COLO668 (cell line): Measurements from ENCODE around the gene USP3.

Source experiments
- DNase-seq: peaks from one replicate; lab custom pipeline; 2025; ENCODE audit not compliant: unreplicated experiment; lab: John Stamatoyannopoulos, UW

USP3 gene

GRCh38 chr15:63582718-63583426 lies 78.5 kb downstream of the USP3 start:
- no peak for DNase-seq

- DNase-seq = no peak
These were observed 82.4 kb downstream of the USP3 start for GRCh38 chr15:63586790-63587189.

- DNase-seq = no peak
These were observed 83.1 kb downstream of the USP3 start for GRCh38 chr15:63587527-63587926.

GRCh38 chr15:63588826-63589225 lies 84.4 kb downstream of the USP3 start:
- DNase-seq = no peak

GRCh38 chr15:63593705-63594671 lies 89.6 kb downstream of the USP3 start:
- no peak for DNase-seq

- no peak for DNase-seq
These were observed 90.7 kb downstream of the USP3 start for GRCh38 chr15:63595065-63595464.

- no peak for DNase-seq
These were observed 91.3 kb downstream of the USP3 start for GRCh38 chr15:63595688-63596087.

- no peak for DNase-seq
These were observed 92.3 kb downstream of the USP3 start for GRCh38 chr15:63596676-63597037.

GRCh38 chr15:63597038-63597790 lies 92.8 kb downstream of the USP3 start, which contains the start of gene FBXL22:
Gene FBXL22 (plus strand): TSS chr15:63597387. CDS start chr15:63597393, 6 bp downstream.
- peak; percentile 85 for DNase-seq

GRCh38 chr15:63597821-63598220 lies 93.4 kb downstream of the USP3 start:
- no peak for DNase-seq

- DNase-seq = no peak
These were observed 94.3 kb downstream of the USP3 start for GRCh38 chr15:63598473-63599400.

GRCh38 chr15:63599401-63600000 lies 95.1 kb downstream of the USP3 start:
- DNase-seq = peak; percentile 75

GRCh38 chr15:63600001-63600615 lies 95.7 kb downstream of the USP3 start:
- DNase-seq = peak; percentile 49

- peak; percentile 98 for DNase-seq
These were observed 96.2 kb downstream of the USP3 start for GRCh38 chr15:63600616-63601025.

- DNase-seq = peak; percentile 65
These were observed 96.8 kb downstream of the USP3 start for GRCh38 chr15:63601026-63601703.

GRCh38 chr15:63601704-63602185 lies 97.4 kb downstream of the USP3 start:
- peak; percentile 81 for DNase-seq

GRCh38 chr15:63602595-63602994 lies 98.2 kb downstream of the USP3 start:
- DNase-seq = no peak

- DNase-seq = no peak
These were observed 99.1 kb downstream of the USP3 start for GRCh38 chr15:63603516-63603915.

- no peak for DNase-seq
These were observed 99.9 kb downstream of the USP3 start for GRCh38 chr15:63604281-63604680.
